Measurements from ENCODE around the gene APOD. TPM values are rescaled to one million over a fixed set of nuclear protein-coding genes. Genes with fewer than 3 reads are reported as not detected.
A peak's percentile ranks its signal among the peaks of the same experiment; 100 is the strongest.

APOD gene
- total RNA-seq, 1 experiment from 2014 or later, result not detected

DNA sequence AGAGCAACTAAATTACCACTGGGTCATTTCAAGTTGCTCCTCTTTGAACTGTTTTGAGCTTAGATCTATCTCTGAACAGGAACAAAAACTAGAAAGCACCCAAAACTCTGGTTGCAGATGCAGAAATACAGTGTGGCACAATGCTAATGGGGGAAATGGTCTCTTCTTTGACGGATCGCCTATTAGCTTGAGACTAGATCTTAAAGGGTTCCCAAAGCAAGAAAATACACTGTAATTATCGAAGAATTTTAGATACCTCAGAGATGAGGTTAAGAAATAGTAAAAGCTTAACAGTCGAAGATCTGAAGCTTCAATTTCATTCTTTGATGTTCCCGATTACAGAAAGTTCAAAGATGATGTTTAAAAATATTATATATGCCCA, 41.4 kb downstream of the APOD start:
- Histone ChIP-seq H3K79me2 (ENCODE audit: insufficient read depth, low read length) (peaks cover 8% of the 10 kb centered on the region; the same call in 1 of the 2 replicates), H4K5ac (ENCODE audit: insufficient read length, low read depth, low read length) (no peak overlapping the region), H3K79me1 (ENCODE audit: insufficient read depth, low read depth, low read length, poor library complexity, severe bottlenecking) (no peaks in the 10 kb centered on the region), H3T11ph (ENCODE audit: low read length) (no peak overlapping the region), H2BK12ac (ENCODE audit: insufficient read length, low read depth, low read length) (no peak overlapping the region), H2BK5ac (ENCODE audit: insufficient read length, low read length) (no peak overlapping the region), H3K4ac (ENCODE audit: low read depth, low read length) (no peak overlapping the region), H4K20me1 (ENCODE audit: control insufficient read depth, insufficient read depth, insufficient read length) (no peaks in the 10 kb centered on the region), H3K56ac (ENCODE audit: insufficient read length, low read depth, low read length) (no peak overlapping the region), H3K27ac (ENCODE audit: insufficient read length, low read depth, low read length) (no peak overlapping the region), H3K27me3 (ENCODE audit: insufficient read depth, low read length) (no peaks in the 10 kb centered on the region; the same call in 1 of the 2 replicates), H2BK20ac (ENCODE audit: low read depth, low read length, poor library complexity, severe bottlenecking) (no peak overlapping the region), H2BK15ac (ENCODE audit: low read depth, low read length) (no peak overlapping the region), H3K23me2 (ENCODE audit: insufficient read length, low read depth, low read length, poor library complexity, severe bottlenecking) (peaks cover 9% of the 10 kb centered on the region), H4K91ac (ENCODE audit: insufficient read length, low read depth, low read length) (no peak overlapping the region), H3K18ac (ENCODE audit: insufficient read length, low read depth, low read length) (no peak overlapping the region), H2AK5ac (ENCODE audit: insufficient read length, low read length) (no peak overlapping the region), H3K9me3 (ENCODE audit: control insufficient read depth, low read depth, low read length) (no peaks in the 10 kb centered on the region), H3K4me2 (ENCODE audit: insufficient read depth, insufficient read length, low read length) (peak overlapping the region; percentile 64), H3K4me1 (ENCODE audit: insufficient read depth, low read length) (0 out of 2 replicates have a peak, but pooled peaks cover 3% of the 10 kb centered on the region), H4K8ac (replicated peaks; ENCODE audit: insufficient read length, low read depth, low read length) (no peak overlapping the region), H3K14ac (ENCODE audit: insufficient read depth, low read length) (no peak overlapping the region), H3K9ac (ENCODE audit: extremely low read depth, insufficient read length, low read length) (peak overlapping the region; percentile 68), H2AFZ (ENCODE audit: low read length) (no peak overlapping the region), H2BK120ac (ENCODE audit: low read depth, low read length, poor library complexity, severe bottlenecking) (no peak overlapping the region), H3K23ac (ENCODE audit: insufficient read length, low read depth, low read length) (no peak overlapping the region)
- H3K27ac Mint-ChIP-seq, result no peak overlapping the region
- whole genome bisulfite sequencing (ENCODE audit: extremely low coverage, insufficient read length, low lambda C conversion rate), result no CpG with 5 or more reads among the region's 5 CpGs
- peak overlapping the region; percentile 80 to 86 for H3K4me3 Mint-ChIP-seq
- DNase-seq, result no peak
- no peaks in the 10 kb centered on the region for H3K36me3 Mint-ChIP-seq (ENCODE audit: insufficient read depth in 1 of 3, low read depth in 3 of 3)
- H3K9me3 Mint-ChIP-seq, result no peaks in the 10 kb centered on the region
- H3K4me1 Mint-ChIP-seq, result peaks cover 29 to 37% of the 10 kb centered on the region in 2 experiments
- TF ChIP-seq, protein P1, sequence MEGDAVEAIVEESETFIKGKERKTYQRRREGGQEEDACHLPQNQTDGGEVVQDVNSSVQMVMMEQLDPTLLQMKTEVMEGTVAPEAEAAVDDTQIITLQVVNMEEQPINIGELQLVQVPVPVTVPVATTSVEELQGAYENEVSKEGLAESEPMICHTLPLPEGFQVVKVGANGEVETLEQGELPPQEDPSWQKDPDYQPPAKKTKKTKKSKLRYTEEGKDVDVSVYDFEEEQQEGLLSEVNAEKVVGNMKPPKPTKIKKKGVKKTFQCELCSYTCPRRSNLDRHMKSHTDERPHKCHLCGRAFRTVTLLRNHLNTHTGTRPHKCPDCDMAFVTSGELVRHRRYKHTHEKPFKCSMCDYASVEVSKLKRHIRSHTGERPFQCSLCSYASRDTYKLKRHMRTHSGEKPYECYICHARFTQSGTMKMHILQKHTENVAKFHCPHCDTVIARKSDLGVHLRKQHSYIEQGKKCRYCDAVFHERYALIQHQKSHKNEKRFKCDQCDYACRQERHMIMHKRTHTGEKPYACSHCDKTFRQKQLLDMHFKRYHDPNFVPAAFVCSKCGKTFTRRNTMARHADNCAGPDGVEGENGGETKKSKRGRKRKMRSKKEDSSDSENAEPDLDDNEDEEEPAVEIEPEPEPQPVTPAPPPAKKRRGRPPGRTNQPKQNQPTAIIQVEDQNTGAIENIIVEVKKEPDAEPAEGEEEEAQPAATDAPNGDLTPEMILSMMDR (conservative IDR thresholded peaks at IDR 0.05), result no peak
- peaks cover 35% of the 10 kb centered on the region for H3K27me3 Mint-ChIP-seq (ENCODE audit: low read depth)
